NCI-H1092 (cell line): ENCODE results near the gene PRKCZ.
"Not testable (repeated sequence)": the region's sequence is repeated elsewhere in the genome, so short reads cannot be mapped to it uniquely, and the experiment has no call there.

Source experiments
- DNase-seq: peaks from one replicate; lab custom pipeline; 2025; lab: John Stamatoyannopoulos, UW

The PRKCZ gene

DNA sequence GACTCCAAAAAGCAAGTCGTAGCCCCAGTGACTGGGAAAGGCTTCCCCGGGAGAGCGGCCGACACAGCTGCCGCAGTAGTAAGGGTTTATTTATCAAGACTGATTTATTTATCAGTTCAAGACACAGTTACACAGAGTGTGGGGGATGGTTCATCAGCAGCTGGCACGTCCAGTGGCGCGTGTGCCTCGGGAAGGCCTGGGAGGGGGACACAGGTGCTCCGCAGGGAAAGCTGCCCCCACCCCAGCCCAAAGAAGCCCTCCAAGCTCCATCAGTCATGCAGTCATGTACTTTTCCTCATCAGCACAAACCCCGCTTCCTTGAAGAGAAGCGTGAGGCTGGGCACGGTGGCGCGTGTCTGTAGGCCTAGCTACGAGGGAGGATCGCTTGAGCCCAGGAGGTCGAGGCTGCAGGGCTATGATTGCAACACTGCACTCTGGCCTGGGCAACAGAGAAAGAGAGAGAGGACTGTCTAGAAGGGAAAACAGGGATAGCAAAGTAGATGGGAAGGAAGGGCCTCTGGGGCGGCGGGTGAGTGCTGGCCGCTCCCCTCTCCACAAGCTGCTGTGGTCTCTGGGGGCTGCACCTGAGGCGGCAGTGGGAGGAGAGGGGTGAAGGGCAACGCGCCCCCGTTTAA is 53.2 kb downstream of the PRKCZ start:
- no peak for DNase-seq

GRCh38 chr1:2103901-2104590 is 53.8 kb downstream of the PRKCZ start:
- DNase-seq = no peak

- DNase-seq = no peak
Measured at GRCh38 chr1:2104621-2105427, 54.6 kb downstream of the PRKCZ start.

DNA sequence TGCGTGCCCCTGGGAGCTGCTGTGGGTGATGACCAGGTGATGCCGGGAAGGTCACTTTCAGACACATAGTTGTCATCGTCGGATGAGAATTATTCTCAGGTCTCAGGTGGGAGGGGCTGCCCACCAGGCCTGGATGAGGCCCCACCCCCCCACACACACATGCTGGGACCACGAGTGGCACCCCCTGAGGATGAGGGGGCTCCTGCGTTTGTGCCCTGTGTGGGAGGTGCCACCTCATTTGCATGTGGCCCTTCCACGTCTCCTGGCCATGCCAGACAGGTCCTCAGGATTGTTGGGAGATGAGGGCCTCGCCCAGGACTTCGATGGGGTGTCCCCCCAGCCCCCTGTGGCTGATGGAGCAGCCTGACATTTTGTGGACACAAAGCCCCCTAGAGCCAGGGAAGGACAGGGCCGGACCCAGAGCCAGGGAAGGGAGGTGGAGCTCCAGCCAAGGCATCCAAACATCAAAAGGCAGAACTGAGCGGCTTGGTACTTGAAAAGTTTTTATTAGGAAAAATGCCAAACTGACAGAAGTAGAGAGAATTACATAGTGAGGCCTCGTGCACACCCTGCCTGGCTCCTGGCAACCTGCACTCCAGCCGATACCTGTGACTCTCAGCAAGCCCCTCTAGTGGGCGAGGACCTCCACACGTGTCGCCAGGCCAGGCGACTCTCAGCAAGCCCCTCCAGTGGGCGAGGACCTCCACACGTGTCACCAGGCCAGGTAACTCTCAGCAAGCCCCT is 55.7 kb downstream of the PRKCZ start:
- no peak for DNase-seq

- no peak for DNase-seq
Measured at GRCh38 chr1:2106659-2107405, 56.6 kb downstream of the PRKCZ start.

- DNase-seq = no peak
Measured at GRCh38 chr1:2107586-2108212, 57.5 kb downstream of the PRKCZ start.

GRCh38 chr1:2108213-2108876 is 58.1 kb downstream of the PRKCZ start:
- DNase-seq = no peak

DNA sequence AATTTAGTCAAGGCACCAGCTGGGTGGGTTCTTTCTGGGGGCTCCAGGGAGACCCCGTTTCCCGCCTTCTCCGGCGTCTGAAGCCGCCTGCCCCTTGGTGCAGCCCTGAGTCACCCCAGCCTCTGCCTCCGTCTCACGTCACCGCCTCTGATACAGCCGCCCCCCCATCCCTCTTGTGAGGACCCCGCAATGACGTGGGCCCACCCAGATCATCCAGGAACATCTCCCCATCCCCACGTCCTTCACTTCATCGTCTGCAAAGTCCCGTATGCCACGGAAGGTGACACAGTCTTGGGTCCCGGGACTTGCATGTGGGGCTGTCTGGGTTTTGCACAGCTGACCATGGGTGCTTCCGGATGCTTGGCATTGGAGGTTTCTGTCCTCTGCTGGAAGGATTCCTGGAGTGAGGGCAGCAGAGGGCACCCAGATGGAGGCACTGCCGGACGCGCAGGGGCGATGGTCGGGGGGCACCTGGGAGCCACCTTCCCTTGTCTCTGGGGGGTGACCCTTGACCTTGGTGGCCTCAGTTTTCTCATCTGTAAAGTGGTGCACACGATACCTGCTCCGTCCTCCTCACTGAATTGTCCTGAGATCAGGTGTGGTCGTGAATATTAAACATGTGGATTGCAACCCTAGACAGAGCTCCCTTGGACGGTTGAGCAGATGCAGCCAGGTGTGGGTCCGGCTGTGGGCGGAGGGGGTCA is 58.8 kb downstream of the PRKCZ start:
- DNase-seq = no peak

DNA sequence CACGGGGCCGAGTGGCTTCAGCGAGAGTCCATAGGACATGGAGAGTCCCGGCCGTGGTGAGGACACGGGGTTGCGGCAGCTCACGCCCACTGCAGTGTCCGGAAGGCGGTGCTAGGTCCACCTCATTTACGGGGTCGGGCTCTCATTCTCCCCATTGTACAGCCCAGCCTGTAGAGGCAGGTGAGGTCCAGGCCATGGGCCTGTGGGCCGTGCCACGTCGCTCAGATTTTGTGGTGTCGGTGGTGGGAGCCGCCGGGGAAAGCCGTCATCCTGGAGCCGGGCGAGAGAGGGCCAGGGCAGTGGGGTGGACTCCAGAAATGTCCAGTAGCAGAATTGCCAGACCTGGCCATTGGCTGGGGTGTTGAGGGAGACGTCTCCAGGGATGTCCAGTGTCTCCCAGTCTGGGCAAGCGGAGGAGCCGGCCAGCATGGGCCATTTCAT is 59.4 kb downstream of the PRKCZ start:
- no peak for DNase-seq

GRCh38 chr1:2110191-2110737 is 60.1 kb downstream of the PRKCZ start:
- DNase-seq = no peak

DNA sequence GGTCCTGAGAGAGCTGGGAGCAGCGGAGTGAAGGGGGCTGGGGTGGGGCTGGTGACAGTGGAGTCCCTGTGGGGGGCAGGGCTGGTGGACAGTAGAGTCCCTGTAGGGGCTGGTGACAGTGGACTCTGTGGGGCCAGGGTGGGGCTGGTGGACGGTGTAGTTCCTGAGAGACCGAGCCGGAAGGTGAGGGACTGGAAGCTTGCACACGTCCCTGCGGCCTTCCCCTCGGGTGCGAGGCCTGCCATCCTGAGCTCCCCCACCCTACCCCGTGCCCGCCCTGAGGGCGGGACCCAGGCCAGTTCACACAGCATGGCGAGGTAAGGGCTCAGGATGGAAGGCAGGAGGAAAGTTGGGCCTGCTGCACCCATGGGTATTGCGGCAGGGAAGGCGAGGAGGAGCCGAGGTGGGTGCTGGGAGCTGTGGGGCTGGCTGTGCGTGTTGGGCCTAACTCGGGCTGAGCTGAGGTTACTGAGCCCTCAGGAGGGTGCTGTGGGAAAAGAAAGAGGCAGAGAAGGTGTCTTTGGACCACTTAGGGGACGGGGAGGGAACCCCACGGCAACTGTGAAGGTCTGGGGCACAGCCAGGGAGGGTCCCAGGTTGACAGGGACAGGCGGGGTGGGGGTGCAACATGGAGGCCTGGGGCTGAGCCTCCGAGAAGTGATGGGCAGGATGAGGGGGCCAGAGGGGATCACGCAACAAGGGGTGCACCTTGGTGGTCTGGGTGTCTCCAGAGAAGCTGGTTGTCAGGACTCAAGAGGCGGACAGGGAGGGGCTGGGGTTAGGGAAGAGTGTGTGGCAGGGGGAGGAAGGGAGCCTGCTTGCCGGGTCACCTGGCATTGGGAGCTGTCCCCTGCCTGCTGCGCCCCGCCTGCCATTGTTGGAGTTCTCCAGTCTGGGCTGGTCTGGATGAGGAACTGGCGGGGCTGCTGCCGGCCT is 60.8 kb downstream of the PRKCZ start:
- DNase-seq = no peak

DNA sequence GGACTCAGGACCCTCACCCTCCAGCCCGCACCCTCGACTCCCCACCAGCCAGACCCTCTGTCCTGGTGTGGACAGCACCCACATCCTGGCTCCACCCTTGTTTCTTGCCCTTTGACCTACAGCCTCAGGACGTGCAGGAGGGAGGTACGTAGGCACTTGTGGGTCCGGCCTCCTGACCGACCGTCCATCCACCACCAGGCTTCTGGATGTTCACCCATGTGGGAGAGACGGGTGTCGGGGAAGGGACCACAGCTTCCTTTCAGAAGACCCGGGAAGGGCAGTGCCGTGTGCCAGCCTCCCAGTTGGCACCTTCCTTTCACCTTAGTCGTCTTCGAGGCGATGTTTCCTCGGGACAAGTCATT is 61.4 kb downstream of the PRKCZ start:
- DNase-seq = no peak

- no peak for DNase-seq
Measured at GRCh38 chr1:2112280-2112701, 62.1 kb downstream of the PRKCZ start.

- no peak for DNase-seq
Measured at GRCh38 chr1:2113620-2114135, 63.5 kb downstream of the PRKCZ start.

DNA sequence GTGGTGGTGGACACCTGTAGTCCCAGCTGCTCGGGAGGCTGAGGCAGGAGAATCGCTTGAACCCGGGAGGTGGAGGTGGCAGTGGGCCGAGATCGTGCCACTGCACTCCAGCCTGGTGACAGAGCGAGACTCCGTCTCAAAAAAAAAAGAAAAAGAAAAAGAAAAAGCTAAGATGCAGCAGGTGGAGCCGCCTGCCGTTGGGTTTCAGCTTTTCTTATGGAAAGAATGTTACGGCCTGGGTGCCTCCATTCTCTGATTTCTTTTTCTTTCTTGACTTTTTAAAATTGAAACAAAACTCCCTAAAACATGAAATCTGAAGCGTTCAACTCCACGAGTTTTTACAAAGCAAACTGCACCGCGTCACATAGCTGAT is 64.4 kb downstream of the PRKCZ start:
- not testable (repeated sequence) for DNase-seq

DNA sequence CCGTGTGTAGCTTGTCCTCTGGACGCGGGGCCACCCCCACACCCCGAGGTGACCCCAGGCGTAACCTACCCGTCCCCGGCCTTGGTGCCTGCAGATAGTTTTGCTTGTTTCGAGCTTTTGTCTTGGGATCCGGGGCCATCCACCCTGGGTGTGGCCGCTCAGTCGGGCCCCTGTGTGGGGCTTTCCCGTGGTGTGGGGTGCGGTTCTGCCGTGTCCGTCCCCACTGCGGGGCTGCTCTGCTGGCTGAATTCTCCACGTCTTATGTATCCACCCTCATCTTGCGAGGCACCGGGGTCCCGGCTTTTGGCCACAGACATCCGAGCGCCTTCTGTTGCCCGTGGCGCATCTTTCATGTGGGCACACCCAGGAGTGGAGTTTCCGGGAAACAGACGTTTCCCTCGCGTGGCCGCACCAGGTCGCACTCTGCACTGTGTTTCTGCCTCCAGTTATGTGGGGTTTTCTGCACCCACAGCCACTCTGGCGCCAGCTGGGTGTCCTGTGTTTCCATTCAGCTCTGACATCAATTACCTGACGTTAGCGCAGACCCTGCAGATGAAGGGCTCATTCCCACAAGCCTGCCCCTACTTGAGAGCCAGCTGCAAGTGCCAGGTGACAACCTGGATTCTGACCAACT is 64.9 kb downstream of the PRKCZ start:
- DNase-seq = no peak

- no peak for DNase-seq
Measured at GRCh38 chr1:2115702-2116341, 65.6 kb downstream of the PRKCZ start.
